Stimulated activated CD8-positive, alpha-beta memory T cell treated with anti-CD3 and anti-CD28 coated beads, Interleukin-12 subunit alpha, Interleukin-12 subunit beta, amount 100 ng/mL, for 1 hour (primary cell): Measurements from ENCODE around the gene SLC6A17.
A peak's percentile ranks its signal among the peaks of the same experiment; 100 is the strongest.

Experiments
- DNase-seq: peaks from one replicate; pipeline ENCODE4 v3.0.0-alpha.2; 2020; ENCODE audit warnings: low read depth

SLC6A17 gene

GRCh38 chr1:110135666-110136065 lies 14.6 kb upstream of the SLC6A17 start:
- DNase-seq: no peak

GRCh38 chr1:110136911-110137310 lies 13.4 kb upstream of the SLC6A17 start:
- DNase-seq: no peak

GRCh38 chr1:110138956-110139355 lies 11.3 kb upstream of the SLC6A17 start:
- no peak for DNase-seq

GRCh38 chr1:110144366-110144765 lies 5.9 kb upstream of the SLC6A17 start:
- no peak for DNase-seq

- no peak for DNase-seq
These were observed 1.3 kb upstream of the SLC6A17 start for GRCh38 chr1:110148961-110149360.

GRCh38 chr1:110151175-110151669 lies 928 bp downstream of the SLC6A17 start:
- DNase-seq: no peak

- no peak for DNase-seq
These were observed 2.0 kb downstream of the SLC6A17 start for GRCh38 chr1:110152133-110152785.

GRCh38 chr1:110153407-110153950 lies 3.2 kb downstream of the SLC6A17 start:
- DNase-seq: no peak

- peak; percentile 22 for DNase-seq
These were observed 5.7 kb downstream of the SLC6A17 start for GRCh38 chr1:110155878-110156522.

GRCh38 chr1:110158261-110158660 lies 8.0 kb downstream of the SLC6A17 start:
- DNase-seq: no peak

GRCh38 chr1:110159168-110159567 lies 8.9 kb downstream of the SLC6A17 start:
- DNase-seq: no peak

- DNase-seq: no peak
These were observed 10.3 kb downstream of the SLC6A17 start for GRCh38 chr1:110160538-110161100.

GRCh38 chr1:110161165-110161564 lies 10.9 kb downstream of the SLC6A17 start:
- no peak for DNase-seq

GRCh38 chr1:110161849-110162248 lies 11.6 kb downstream of the SLC6A17 start:
- DNase-seq: no peak

GRCh38 chr1:110163591-110163990 lies 13.3 kb downstream of the SLC6A17 start:
- DNase-seq: no peak

- no peak for DNase-seq
These were observed 14.5 kb downstream of the SLC6A17 start for GRCh38 chr1:110164725-110165350.

GRCh38 chr1:110165761-110166231 lies 15.5 kb downstream of the SLC6A17 start:
- DNase-seq: no peak

- DNase-seq: no peak
These were observed 16.6 kb downstream of the SLC6A17 start for GRCh38 chr1:110166861-110167260.

- DNase-seq: no peak
These were observed 20.8 kb downstream of the SLC6A17 start for GRCh38 chr1:110170766-110171733.

GRCh38 chr1:110172001-110172400 lies 21.7 kb downstream of the SLC6A17 start:
- no peak for DNase-seq

- no peak for DNase-seq
These were observed 23.3 kb downstream of the SLC6A17 start for GRCh38 chr1:110173466-110174105.
